ENCODE results near the gene DCUN1D1.

DNA sequence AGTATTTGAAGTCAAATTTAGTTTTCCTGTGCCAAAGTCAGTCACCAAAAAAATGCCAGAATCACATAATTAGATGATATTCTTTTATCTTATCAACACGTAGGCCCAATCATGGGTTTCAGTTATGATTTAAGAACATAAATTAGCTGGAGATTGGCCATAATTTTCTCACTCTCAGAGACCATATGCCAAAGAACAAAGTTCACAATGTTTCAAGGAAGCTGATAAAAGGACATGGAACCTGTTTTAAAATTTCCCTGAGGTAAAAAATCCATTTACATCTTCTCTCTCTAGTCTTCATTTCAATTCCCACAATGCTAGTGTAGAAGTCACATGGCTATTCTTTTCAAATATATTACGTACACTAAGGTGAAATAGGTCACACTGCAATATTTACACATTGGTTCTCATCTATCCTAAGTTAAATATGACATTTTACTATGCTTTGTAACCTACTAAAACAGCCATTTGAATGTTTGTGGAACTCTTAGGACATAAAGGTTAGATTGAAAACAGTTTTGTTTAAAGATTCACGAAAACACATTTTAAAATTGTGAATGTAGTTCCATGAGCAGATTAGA, 42.7 kb upstream of the DCUN1D1 start:
- no peak for TF ChIP-seq EZH2 (IDR thresholded peaks at IDR 0.05; ENCODE audit: borderline replicate concordance, low read length)
- TF ChIP-seq, protein P1, sequence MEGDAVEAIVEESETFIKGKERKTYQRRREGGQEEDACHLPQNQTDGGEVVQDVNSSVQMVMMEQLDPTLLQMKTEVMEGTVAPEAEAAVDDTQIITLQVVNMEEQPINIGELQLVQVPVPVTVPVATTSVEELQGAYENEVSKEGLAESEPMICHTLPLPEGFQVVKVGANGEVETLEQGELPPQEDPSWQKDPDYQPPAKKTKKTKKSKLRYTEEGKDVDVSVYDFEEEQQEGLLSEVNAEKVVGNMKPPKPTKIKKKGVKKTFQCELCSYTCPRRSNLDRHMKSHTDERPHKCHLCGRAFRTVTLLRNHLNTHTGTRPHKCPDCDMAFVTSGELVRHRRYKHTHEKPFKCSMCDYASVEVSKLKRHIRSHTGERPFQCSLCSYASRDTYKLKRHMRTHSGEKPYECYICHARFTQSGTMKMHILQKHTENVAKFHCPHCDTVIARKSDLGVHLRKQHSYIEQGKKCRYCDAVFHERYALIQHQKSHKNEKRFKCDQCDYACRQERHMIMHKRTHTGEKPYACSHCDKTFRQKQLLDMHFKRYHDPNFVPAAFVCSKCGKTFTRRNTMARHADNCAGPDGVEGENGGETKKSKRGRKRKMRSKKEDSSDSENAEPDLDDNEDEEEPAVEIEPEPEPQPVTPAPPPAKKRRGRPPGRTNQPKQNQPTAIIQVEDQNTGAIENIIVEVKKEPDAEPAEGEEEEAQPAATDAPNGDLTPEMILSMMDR (conservative IDR thresholded peaks at IDR 0.05 in 1 of 2, IDR thresholded peaks at IDR 0.05 in 1 of 2; ENCODE audit: extremely low read depth in 1 of 2, insufficient read depth in 1 of 2, low read depth in 1 of 2, low read length in 2 of 2), result no peak
